Activated T-cell treated with anti-CD3 and anti-CD28 coated beads, Interleukin-2, amount 50 U/mL, for 4 hours (primary cell): ENCODE measurements around the gene RAD50. TPM values are rescaled to one million over a fixed set of nuclear protein-coding genes. Genes with fewer than 3 reads are reported as not detected.
"Not testable (repeated sequence)": the region's sequence is repeated elsewhere in the genome, so short reads cannot be mapped to it uniquely, and the experiment has no call there.

Source experiments
- ATAC-seq, 2 donors: fragments of 200-7000 bp; cut with Tn5 transposase; one replicate each; pipeline ENCODE4 v1.10.0; 2021
- DNase-seq: peaks from one replicate; pipeline ENCODE4 v3.0.0-alpha.2; 2020
- H3K27me3 Mint-ChIP-seq: one replicate; pipeline ENCODE4 v1.8.0; 2021; ENCODE audit warnings: low read depth, mixed read lengths
- H3K36me3 Mint-ChIP-seq: one replicate; pipeline ENCODE4 v1.8.0; 2022; ENCODE audit warnings: mixed read lengths; ENCODE audit not compliant: insufficient read depth
- H3K4me1 Mint-ChIP-seq: one replicate; pipeline ENCODE4 v1.8.0; 2021; ENCODE audit warnings: low read depth, mixed read lengths
- H3K4me3 Mint-ChIP-seq: one replicate; pipeline ENCODE4 v1.8.0; 2021; ENCODE audit warnings: mild to moderate bottlenecking, moderate library complexity, mixed read lengths
- H3K9me3 Mint-ChIP-seq: one replicate; pipeline ENCODE4 v1.8.0; 2021; ENCODE audit warnings: mixed read lengths
- total RNA-seq, 3 donors: library from RNA; stranded (reverse); gene quantifications; one replicate each; pipeline ENCODE4 v1.2.1, GENCODE V29; 2021

Gene RAD50
- total RNA-seq, 3 donors from 2014 or later = 42.7 to 46.8 (median 43.6) TPM

DNA sequence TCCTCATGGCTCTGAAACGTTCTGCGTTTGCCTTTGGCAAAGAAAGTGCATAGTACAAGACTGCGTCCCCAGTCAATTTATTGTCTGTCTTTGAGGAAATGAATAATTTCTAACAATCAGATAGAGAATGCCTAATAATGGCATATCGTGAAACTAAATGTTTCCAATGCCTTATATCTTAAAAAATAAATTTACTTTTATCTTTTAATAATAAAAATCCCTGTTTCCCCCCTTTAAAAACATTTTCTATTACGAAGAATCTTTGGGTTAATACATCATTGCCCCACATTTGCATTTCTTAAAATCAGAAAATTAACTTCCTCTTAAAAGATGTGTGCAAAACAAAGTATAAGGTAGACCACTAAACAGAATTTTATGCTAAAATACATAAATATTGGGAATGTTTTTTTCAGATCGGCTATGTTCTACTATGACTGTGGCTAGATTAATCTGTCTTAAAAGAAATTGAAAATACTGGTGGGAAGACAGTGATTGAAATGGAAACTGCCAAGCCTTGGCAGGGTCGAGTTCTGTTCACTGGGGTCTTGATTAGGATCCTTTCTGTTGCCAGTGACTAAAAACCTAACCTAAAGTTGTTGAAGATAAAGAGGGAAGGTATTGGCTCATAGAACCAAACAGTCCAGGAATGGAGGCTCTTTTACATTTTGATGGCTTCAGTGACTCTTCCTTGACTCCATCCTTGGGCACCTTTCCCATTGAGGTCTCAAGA lies 13.1 kb upstream of the RAD50 start, which contains the start of gene IL5:
Gene IL5 (minus strand): TSS at position 51 of the 730 bp plus-strand sequence. CDS start 44 bp downstream, at position 7.
- peaks cover 8% of the 10 kb centered on the region for H3K4me1 Mint-ChIP-seq
- peak within 1 kb of the TSS; percentile 42 for H3K4me3 Mint-ChIP-seq
- ATAC-seq (peak in 1 of 2 donors; percentile 41), DNase-seq (no peak)
- H3K27me3 Mint-ChIP-seq = no peaks in the 10 kb centered on the region
- H3K9me3 Mint-ChIP-seq = no peaks in the 10 kb centered on the region
- H3K36me3 Mint-ChIP-seq = no peaks in the 10 kb centered on the region

GRCh38 chr5:132546108-132546507 lies 10.7 kb upstream of the RAD50 start:
- Mint-ChIP-seq H3K9me3 (no peaks in the 10 kb centered on the region), H3K4me1 (peaks cover 8% of the 10 kb centered on the region), H3K36me3 (no peaks in the 10 kb centered on the region), H3K4me3 (no peak overlapping the region), H3K27me3 (no peaks in the 10 kb centered on the region)
- ATAC-seq (peak; percentile 84 to 87), DNase-seq (no peak)

DNA sequence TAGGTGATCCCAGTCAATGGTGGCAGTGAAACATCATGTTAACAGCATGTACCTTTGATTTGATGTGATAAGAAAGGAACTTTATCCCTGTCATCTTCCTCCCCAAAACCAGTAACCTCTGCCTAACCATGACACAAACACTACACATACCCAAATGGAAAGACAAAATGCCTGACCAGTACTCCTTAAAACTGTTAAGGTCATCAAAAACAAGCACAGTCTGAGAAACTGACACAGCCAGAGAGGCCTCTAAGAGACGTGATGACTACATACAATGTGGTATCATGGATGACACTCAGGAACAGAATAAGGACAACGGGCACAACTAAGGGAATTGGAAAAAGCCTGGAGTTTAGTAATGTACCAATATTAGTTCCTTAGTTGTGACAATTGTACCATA lies 9.5 kb upstream of the RAD50 start:
- H3K4me3 Mint-ChIP-seq = no peak overlapping the region
- no peak for ATAC-seq
- no peaks in the 10 kb centered on the region for H3K27me3 Mint-ChIP-seq
- no peaks in the 10 kb centered on the region for H3K9me3 Mint-ChIP-seq
- H3K4me1 Mint-ChIP-seq = peaks cover 8% of the 10 kb centered on the region
- no peak for DNase-seq
- no peaks in the 10 kb centered on the region for H3K36me3 Mint-ChIP-seq

DNA sequence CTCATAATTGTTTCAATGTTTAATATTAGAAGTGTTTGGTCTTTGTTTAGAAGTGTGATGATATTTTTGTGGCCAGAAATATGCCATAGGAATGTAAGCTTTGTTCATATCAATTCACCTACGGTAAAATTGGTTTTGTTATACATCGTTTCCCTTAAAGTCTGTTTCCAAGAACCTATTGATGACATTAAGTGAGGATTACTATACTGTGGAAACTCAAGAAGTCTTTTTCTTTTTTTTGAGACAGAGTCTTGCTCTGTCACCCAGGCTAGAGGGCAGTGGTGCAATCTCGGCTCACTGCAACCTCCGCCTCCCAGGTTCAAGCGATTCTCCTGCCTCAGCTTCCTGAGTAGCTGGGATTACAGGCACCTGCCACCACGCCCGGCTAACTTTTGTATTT lies 7.9 kb upstream of the RAD50 start:
- not testable (repeated sequence) for H3K27me3 Mint-ChIP-seq, DNase-seq, H3K36me3 Mint-ChIP-seq, H3K4me3 Mint-ChIP-seq, H3K4me1 Mint-ChIP-seq, H3K9me3 Mint-ChIP-seq, ATAC-seq

DNA sequence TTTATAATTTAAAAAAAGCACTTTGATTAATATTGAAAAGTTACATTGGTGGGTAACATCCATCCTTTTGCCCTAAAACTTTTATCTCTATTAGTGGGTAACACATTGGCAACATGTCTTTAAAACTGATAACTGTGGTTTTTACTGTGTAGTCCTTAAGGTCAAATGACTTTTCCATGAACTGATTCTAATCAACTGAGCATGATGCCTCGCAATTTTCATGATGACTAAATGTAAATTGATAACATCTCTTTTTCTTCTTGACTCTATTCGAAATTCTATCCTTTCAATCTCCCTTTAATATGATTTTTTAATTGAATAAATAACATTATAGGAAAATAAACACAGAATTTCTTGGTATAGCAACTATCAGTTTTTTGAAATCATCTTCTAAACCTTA lies 7.2 kb upstream of the RAD50 start:
- no peaks in the 10 kb centered on the region for H3K27me3 Mint-ChIP-seq
- H3K4me3 Mint-ChIP-seq = no peak overlapping the region
- DNase-seq = no peak
- ATAC-seq = no peak
- no peaks in the 10 kb centered on the region for H3K9me3 Mint-ChIP-seq
- H3K4me1 Mint-ChIP-seq = peaks cover 5% of the 10 kb centered on the region
- H3K36me3 Mint-ChIP-seq = no peaks in the 10 kb centered on the region

- H3K9me3 Mint-ChIP-seq = peaks cover 7% of the 10 kb centered on the region
- ATAC-seq (no peak), DNase-seq (no peak)
- peaks cover 29% of the 10 kb centered on the region for H3K4me1 Mint-ChIP-seq
- H3K4me3 Mint-ChIP-seq = peak overlapping the region; percentile 99
- no peaks in the 10 kb centered on the region for H3K27me3 Mint-ChIP-seq
- peaks cover 3% of the 10 kb centered on the region for H3K36me3 Mint-ChIP-seq
These were observed 519 bp upstream of the RAD50 start for GRCh38 chr5:132556153-132556762.

GRCh38 chr5:132557478-132558172 lies 848 bp downstream of the RAD50 start:
- peak; percentile 14 for DNase-seq
- Mint-ChIP-seq H3K27me3 (no peaks in the 10 kb centered on the region), H3K4me1 (peaks cover 29% of the 10 kb centered on the region), H3K9me3 (peaks cover 7% of the 10 kb centered on the region), H3K4me3 (peak overlapping the region; percentile 99), H3K36me3 (peaks cover 3% of the 10 kb centered on the region)
- peak; percentile 30 to 43 for ATAC-seq

GRCh38 chr5:132559383-132560060 lies 2.7 kb downstream of the RAD50 start:
- Mint-ChIP-seq H3K9me3 (peaks cover 7% of the 10 kb centered on the region), H3K4me3 (peak overlapping the region; percentile 45), H3K4me1 (peaks cover 29% of the 10 kb centered on the region), H3K27me3 (no peaks in the 10 kb centered on the region), H3K36me3 (peaks cover 3% of the 10 kb centered on the region)
- DNase-seq (no peak), ATAC-seq (no peak)

GRCh38 chr5:132561601-132562000 lies 4.8 kb downstream of the RAD50 start:
- no peak for ATAC-seq
- Mint-ChIP-seq H3K9me3 (peaks cover 5% of the 10 kb centered on the region), H3K36me3 (peaks cover 10% of the 10 kb centered on the region), H3K4me1 (peaks cover 33% of the 10 kb centered on the region), H3K27me3 (no peaks in the 10 kb centered on the region), H3K4me3 (no peak overlapping the region)
- no peak for DNase-seq

DNA sequence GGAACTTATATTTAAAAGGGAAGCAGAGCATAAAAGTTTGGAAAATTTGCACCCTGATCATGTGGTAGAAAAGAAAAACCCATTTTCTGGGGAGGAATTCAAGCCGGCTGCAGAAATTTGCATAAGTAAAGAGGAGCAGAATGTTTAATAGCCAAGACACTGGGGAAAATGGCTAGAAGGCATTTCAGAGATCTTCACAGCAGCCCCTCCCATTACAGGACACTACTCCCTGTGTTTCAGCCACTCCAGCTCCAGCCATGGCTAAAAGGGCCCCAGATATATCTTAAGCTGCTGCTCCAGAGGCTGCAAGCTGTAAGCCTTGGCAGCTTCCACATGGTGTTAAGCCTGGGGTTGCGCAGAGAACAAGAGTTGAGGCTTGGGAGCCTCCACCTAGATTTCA lies 7.8 kb downstream of the RAD50 start:
- H3K9me3 Mint-ChIP-seq, H3K27me3 Mint-ChIP-seq, ATAC-seq, DNase-seq, H3K4me3 Mint-ChIP-seq: not testable (repeated sequence)
- H3K4me1 Mint-ChIP-seq = peaks cover 22% of the 10 kb centered on the region
- peaks cover 27% of the 10 kb centered on the region for H3K36me3 Mint-ChIP-seq

DNA sequence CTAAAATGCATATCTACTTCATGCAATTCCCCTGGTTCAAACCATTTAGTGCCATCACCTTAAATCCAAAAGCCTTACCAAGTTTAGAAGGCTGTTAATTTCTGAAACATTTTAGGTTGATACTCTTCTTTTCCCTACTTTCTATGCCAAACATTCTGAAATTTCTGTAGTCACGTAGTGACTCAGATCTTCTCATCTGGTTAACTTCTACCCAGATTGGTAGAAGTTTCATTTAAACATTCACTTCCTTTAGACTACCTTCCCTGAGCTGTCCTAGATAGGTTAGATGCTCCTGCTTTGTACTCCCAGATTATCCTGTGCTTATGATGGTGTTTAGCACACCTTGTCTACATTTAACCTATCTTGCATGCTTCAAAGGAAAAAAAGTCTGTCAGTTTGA lies 9.9 kb downstream of the RAD50 start:
- Mint-ChIP-seq H3K4me3 (no peak overlapping the region), H3K36me3 (peaks cover 32% of the 10 kb centered on the region), H3K27me3 (no peaks in the 10 kb centered on the region), H3K9me3 (peaks cover 5% of the 10 kb centered on the region), H3K4me1 (peaks cover 25% of the 10 kb centered on the region)
- DNase-seq = no peak
- ATAC-seq = no peak

GRCh38 chr5:132576123-132576522 lies 19.3 kb downstream of the RAD50 start:
- Mint-ChIP-seq H3K9me3 (no peaks in the 10 kb centered on the region), H3K36me3 (peaks cover 44% of the 10 kb centered on the region), H3K27me3 (no peaks in the 10 kb centered on the region), H3K4me1 (peaks cover 21% of the 10 kb centered on the region), H3K4me3 (no peak overlapping the region)
- no peak for DNase-seq
- ATAC-seq = peak; percentile 53 to 66

DNA sequence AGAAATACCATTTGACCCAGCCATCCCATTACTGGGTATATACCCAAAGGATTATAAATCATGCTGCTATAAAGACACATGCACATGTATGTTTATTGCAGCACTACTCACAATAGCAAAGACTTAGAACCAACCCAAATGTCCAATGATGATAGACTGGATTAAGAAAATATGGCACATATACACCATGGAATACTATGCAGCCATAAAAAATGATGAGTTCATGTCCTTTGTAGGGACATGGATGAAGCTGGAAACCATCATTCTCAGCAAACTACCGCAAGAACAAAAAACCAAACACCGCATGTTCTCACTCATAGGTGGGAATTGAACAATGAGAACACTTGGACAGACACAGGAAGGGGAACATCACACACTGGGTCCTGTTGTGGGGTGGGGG lies 27.8 kb downstream of the RAD50 start:
- not testable (repeated sequence) for H3K27me3 Mint-ChIP-seq, H3K9me3 Mint-ChIP-seq, DNase-seq, H3K4me3 Mint-ChIP-seq, H3K4me1 Mint-ChIP-seq, ATAC-seq
- H3K36me3 Mint-ChIP-seq = peaks cover 49% of the 10 kb centered on the region

DNA sequence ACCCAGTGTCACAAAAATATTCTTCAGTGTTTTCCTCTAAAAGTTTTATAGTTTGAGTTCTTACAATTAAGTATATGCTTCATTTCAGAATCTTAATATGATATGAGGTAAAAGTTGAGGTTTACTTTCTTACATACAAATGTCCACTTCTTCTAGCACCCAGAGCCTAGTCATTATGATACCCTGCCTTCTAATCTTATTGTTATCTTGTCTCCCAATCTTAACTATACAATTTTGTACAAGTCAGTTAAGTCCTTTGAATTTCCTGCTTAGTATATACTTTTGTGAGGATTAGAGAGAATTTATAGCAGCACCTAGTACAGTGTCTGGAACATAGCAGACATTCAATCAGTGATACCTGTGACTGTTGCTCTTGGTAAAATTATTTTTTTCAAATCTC lies 29.3 kb downstream of the RAD50 start:
- H3K4me1 Mint-ChIP-seq = no peaks in the 10 kb centered on the region
- no peaks in the 10 kb centered on the region for H3K9me3 Mint-ChIP-seq
- H3K27me3 Mint-ChIP-seq = no peaks in the 10 kb centered on the region
- no peak for DNase-seq
- no peak overlapping the region for H3K4me3 Mint-ChIP-seq
- ATAC-seq = no peak
- H3K36me3 Mint-ChIP-seq = peaks cover 55% of the 10 kb centered on the region
